Measurements from ENCODE around the gene PDLIM7.

The PDLIM7 gene

DNA sequence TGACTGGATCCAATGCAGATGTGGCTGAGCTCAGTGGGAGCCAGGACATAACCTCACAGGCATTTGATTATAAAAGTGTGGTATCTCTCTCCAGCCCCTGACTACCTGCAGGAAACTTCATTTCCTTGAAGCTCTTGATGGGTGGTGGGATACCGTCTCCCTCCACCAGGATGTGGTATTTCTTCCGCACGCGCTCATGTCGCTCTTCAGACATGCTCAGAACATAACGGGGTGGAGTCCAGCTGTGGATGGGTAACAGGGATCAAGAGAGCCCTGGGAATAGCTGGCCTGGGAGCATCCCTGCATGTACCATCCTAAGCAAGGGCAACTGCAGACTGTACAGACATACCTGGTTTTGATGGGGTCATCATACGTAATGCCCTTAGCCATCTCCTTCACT lies 18.2 kb upstream of the PDLIM7 start:
- H3K27me3 ChIP-seq (ENCODE audit: insufficient read depth, low read depth), result no peaks in the 10 kb centered on the region
- peaks cover 3% of the 10 kb centered on the region for H3K4me1 ChIP-seq (ENCODE audit: low read depth, poor library complexity, severe bottlenecking)
- H4K20me1 ChIP-seq (ENCODE audit: insufficient read depth), result no peaks in the 10 kb centered on the region
- no peak overlapping the region for H3K27ac ChIP-seq
- peak overlapping the region; percentile 66 for H3K4me2 ChIP-seq
- H3K4me3 ChIP-seq (IDR thresholded peaks at IDR 0.05; ENCODE audit: insufficient read depth, low read depth, low read length), result no peak overlapping the region
- TF ChIP-seq, protein P1, sequence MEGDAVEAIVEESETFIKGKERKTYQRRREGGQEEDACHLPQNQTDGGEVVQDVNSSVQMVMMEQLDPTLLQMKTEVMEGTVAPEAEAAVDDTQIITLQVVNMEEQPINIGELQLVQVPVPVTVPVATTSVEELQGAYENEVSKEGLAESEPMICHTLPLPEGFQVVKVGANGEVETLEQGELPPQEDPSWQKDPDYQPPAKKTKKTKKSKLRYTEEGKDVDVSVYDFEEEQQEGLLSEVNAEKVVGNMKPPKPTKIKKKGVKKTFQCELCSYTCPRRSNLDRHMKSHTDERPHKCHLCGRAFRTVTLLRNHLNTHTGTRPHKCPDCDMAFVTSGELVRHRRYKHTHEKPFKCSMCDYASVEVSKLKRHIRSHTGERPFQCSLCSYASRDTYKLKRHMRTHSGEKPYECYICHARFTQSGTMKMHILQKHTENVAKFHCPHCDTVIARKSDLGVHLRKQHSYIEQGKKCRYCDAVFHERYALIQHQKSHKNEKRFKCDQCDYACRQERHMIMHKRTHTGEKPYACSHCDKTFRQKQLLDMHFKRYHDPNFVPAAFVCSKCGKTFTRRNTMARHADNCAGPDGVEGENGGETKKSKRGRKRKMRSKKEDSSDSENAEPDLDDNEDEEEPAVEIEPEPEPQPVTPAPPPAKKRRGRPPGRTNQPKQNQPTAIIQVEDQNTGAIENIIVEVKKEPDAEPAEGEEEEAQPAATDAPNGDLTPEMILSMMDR (conservative IDR thresholded peaks at IDR 0.05; ENCODE audit: low read depth, low read length), result no peak
- H2AFZ ChIP-seq (ENCODE audit: low read depth), result no peak overlapping the region
- no peak overlapping the region for H3K9ac ChIP-seq
- H3K36me3 ChIP-seq (ENCODE audit: insufficient read depth), result no peaks in the 10 kb centered on the region
- 0 out of 2 replicates have a peak, but pooled peaks cover 8% of the 10 kb centered on the region for H3K79me2 ChIP-seq (ENCODE audit: insufficient read depth, low read depth)

DNA sequence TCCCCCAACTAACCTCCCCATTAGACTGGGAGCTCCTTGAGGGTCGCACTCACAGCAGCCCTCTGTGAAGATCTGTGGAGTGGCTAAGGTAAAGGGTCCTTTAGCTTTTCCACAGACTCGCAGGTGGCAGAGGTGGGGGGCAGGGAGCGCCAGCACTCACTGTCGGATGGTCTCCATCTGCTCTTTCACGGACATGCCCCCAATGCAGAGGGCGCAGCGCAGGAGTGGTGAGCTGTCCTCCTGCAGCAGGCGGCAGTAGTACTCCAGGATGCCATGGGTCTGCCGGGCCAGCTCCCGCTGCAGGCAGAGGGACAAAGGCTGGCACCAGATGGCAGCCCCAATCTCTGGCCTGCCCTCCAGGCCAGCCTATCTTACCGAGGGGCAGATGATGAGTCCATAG lies 17.1 kb upstream of the PDLIM7 start:
- Histone ChIP-seq H3K27ac (no peak overlapping the region), H3K9ac (no peak overlapping the region), H4K20me1 (ENCODE audit: insufficient read depth) (no peaks in the 10 kb centered on the region), H3K4me1 (ENCODE audit: low read depth, poor library complexity, severe bottlenecking) (peaks cover 3% of the 10 kb centered on the region), H3K79me2 (ENCODE audit: insufficient read depth, low read depth) (0 out of 2 replicates have a peak, but pooled peaks cover 8% of the 10 kb centered on the region), H3K36me3 (ENCODE audit: insufficient read depth) (no peaks in the 10 kb centered on the region), H3K27me3 (ENCODE audit: insufficient read depth, low read depth) (no peaks in the 10 kb centered on the region), H3K4me3 (IDR thresholded peaks at IDR 0.05; ENCODE audit: insufficient read depth, low read depth, low read length) (no peak overlapping the region), H2AFZ (ENCODE audit: low read depth) (no peak overlapping the region), H3K4me2 (no peak overlapping the region)
- TF ChIP-seq, protein P1 (conservative IDR thresholded peaks at IDR 0.05; ENCODE audit: low read depth, low read length), result no peak

DNA sequence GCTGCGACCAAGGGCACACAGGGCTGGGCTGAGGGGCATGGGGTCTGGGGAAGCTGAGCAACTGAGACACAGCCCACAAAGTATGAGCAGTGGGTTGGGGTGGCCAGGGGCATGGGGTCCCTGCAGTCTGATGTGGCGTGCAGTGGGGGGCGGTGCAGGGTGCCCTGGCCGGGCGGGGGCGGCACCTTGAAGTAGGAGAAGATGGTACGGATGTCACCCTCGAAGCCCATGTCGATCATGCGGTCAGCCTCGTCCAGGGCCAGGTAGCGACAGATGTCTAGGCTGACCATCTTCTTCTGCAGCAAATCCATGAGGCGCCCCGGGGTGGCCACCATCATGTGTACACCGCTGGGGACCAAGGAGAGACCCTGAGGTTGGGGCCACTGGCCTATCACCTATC lies 16.1 kb upstream of the PDLIM7 start:
- H3K9ac ChIP-seq, result no peak overlapping the region
- no peak overlapping the region for H3K4me2 ChIP-seq
- no peaks in the 10 kb centered on the region for H3K36me3 ChIP-seq (ENCODE audit: insufficient read depth)
- TF ChIP-seq, protein P1 (conservative IDR thresholded peaks at IDR 0.05; ENCODE audit: low read depth, low read length), result no peak
- no peak overlapping the region for H3K27ac ChIP-seq
- H3K4me3 ChIP-seq (IDR thresholded peaks at IDR 0.05; ENCODE audit: insufficient read depth, low read depth, low read length), result no peak overlapping the region
- H3K79me2 ChIP-seq (ENCODE audit: insufficient read depth, low read depth), result 0 out of 2 replicates have a peak, but pooled peaks cover 8% of the 10 kb centered on the region
- no peaks in the 10 kb centered on the region for H3K4me1 ChIP-seq (ENCODE audit: low read depth, poor library complexity, severe bottlenecking)
- no peaks in the 10 kb centered on the region for H3K27me3 ChIP-seq (ENCODE audit: insufficient read depth, low read depth)
- H4K20me1 ChIP-seq (ENCODE audit: insufficient read depth), result no peaks in the 10 kb centered on the region
- H2AFZ ChIP-seq (ENCODE audit: low read depth), result no peak overlapping the region

DNA sequence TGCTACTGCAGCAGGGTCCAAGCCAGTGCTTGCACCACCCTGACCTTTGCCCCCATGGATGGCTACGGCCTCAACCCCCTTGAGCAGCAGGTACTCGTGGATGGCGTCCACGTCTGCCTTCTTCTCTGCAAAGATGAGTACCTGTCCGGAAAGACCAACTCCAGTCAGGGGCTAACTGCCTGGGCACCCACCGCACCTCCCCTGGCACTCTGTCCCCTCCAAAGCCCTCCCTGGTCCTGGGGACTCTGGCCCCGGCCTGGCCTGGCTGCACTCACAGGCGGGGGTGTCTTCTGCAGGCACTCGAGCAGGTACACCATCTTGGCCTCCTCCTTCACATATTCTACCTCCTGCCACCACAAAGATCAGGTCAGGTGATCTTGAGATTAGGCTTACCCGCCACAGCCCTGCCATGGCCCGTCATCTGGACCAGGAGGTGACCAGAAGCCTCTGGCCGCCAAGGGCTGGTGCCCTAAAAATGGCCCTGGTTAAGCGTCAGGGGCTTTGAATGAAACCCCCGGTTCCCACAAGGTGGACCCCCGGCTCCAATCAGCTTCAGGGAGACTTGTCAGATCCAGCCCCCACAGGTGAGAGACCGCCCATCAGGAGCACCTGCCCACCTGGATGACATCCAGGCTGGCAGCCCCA lies 15.5 kb upstream of the PDLIM7 start:
- Histone ChIP-seq H2AFZ (ENCODE audit: low read depth) (no peak overlapping the region), H4K20me1 (ENCODE audit: insufficient read depth) (no peaks in the 10 kb centered on the region), H3K4me3 (IDR thresholded peaks at IDR 0.05; ENCODE audit: insufficient read depth, low read depth, low read length) (no peak overlapping the region), H3K4me1 (ENCODE audit: low read depth, poor library complexity, severe bottlenecking) (no peaks in the 10 kb centered on the region), H3K4me2 (no peak overlapping the region), H3K36me3 (ENCODE audit: insufficient read depth) (no peaks in the 10 kb centered on the region), H3K9ac (no peak overlapping the region), H3K27ac (no peak overlapping the region), H3K27me3 (ENCODE audit: insufficient read depth, low read depth) (no peaks in the 10 kb centered on the region), H3K79me2 (ENCODE audit: insufficient read depth, low read depth) (0 out of 2 replicates have a peak, but pooled peaks cover 8% of the 10 kb centered on the region)
- TF ChIP-seq, protein P1 (conservative IDR thresholded peaks at IDR 0.05; ENCODE audit: low read depth, low read length), result no peak
